HG03520 (cell line): ENCODE results near the gene NDUFS6.

Experiments
- ATAC-seq: cut with Tn5 transposase; IDR thresholded peaks from one replicate; pipeline ENCODE4 v1.9.1; 2021; ENCODE audit warnings: mild to moderate bottlenecking, moderate library complexity; ENCODE audit not compliant: unreplicated experiment

The NDUFS6 gene

DNA sequence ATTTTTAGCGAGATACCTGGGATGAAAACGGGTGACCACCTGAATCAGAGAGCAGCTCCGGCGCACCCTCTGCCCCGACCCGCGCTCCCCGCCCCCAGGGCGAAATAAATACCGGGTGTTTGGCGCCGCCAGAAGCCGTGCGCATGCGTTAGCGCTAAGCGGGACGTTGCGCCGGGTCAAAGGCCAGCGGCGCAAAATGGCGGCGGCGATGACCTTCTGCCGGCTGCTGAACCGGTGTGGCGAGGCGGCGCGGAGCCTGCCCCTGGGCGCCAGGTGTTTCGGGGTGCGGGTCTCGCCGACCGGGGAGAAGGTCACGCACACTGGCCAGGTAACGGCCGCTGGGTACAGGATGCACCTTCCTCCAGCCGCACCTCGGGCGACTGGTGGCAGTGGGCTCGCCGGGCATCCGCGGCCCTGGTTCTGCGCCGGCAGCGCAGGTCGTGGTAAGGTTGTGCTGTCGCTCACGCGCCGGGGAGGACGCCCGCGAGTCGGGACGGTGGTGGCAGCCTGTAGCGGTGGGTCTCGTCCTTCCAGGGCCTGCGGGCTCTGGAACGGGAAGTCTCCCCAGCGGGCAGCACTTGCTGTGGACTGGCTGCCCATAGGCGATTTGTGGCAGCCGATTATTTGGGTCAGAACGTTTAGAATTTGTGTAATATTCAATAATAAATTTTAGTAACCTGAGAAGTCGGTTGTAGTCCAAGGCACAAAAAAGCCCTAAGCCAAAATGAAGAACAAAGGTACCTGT, at the start of gene NDUFS6:
NDUFS6 (plus strand) TSS at position 186 of the 745 bp plus-strand sequence; CDS start at position 197, 11 bp downstream.
- ATAC-seq: peak; percentile 55

DNA sequence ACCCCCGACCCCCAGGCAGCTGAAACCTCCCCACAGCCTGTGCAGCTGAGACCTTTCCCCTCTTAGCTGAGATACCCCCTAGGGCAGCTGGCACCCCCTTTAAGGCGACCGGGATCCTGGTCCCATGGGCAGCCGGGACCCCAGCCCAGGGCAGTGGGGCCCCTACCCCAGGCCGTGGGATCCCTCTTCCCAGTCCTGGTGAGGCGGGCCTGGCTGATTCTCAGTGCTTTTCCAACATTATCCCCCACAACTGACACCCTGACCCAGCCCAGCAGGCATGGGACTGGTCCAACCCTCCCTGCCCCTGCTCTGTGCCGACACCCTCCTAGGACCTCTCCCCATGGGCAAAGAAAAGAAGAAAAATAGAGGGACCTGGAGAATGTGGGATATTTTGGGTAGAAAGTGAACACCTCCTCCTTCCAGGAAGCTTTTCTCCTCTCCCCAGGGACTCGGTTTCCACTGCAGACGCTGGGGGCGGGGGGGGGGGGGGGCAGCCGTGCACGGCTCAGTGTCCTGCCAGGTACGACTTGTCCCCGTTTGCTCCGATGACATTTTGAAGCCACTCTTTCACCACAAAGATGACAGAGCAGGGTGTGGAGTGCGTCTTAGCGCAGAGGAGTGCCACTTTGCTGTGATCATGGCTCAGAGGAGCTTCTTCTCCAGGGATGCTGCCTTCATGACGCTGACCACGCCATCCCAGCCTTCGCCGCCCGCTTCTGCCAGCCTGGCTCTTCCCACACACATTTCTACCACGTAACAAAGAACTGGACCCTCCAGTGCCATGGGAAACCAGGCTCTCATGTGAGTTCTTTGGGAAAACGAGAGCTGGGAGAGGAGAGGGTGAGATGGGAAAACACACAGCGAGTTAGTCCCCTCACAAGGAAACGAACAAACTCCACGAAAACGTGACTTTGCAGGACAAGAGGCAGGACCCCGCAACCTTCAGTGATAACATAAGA, 49.1 kb upstream of the NDUFS6 start:
- no peak for ATAC-seq

DNA sequence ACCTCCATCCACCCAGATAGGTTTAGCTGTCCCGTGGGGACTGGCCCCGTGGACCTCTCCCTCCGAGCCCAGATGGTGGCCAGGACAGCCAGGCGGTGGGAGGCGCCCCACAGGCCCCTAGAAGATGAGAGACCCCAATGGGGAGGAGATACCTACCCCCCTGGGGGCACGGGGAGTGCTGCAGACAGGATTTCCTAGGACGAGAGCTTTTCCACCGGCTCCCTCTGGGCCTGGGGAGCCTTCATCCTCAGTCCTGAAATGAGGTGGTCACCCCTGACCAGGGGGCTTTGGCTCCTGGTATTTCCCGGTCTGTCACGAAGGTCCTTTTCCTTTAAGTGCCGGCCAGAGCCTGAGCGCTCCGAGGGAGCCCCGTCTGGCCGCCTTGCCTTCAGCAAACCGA, 48.3 kb upstream of the NDUFS6 start:
- no peak for ATAC-seq

DNA sequence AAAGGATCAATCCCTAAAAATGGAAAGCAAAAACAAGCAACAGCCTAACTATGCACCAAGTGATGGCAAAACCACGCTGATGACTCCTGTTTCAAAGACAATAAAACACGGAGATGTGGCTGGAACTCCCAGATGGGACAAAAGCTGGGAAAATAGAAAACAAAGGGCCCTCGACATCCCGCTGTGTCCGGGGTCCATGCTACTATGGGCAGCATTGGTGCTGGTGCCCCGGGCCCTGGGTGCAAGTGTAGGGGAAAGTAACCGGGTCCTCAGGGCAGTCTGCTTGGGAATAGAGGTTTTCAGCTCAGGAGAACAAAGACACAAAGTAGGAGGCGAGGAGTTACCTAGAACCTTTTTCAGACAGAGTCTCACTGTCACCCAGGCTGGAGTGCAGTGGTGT, 47.7 kb upstream of the NDUFS6 start:
- ATAC-seq: no peak

DNA sequence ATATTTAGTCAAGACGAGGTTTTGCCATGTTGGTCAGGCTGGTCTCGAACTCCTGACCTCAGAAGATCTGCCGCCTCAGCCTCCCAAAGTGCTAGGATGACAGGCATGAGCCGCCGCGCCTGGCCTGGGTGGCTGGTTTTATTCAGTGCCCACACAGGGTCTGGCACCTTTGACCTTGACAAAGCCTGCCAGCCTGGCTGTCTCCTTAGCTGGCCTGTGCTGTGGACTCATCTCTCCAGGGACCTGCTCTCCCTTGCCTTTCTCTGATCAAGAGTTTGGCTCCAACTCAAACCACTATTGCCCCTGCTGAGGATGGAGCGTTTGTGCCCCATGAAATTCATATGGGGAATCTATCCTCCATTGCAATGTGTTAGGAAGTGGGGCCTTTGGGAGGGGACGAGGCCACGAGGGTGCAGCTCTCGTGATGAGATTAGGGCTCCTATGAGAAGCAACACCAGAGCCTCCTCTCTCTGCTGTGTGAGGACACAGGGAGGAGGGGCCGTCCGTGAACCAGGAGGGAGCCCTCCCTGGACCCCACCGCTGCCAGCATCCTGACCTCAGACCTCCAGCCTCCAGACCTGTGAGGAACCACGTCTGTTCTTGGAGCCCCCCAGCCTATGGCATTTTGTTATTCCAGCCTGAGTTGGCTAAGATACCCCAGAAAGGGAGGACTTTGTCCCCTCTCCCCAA, 46.5 kb upstream of the NDUFS6 start:
- no peak for ATAC-seq

DNA sequence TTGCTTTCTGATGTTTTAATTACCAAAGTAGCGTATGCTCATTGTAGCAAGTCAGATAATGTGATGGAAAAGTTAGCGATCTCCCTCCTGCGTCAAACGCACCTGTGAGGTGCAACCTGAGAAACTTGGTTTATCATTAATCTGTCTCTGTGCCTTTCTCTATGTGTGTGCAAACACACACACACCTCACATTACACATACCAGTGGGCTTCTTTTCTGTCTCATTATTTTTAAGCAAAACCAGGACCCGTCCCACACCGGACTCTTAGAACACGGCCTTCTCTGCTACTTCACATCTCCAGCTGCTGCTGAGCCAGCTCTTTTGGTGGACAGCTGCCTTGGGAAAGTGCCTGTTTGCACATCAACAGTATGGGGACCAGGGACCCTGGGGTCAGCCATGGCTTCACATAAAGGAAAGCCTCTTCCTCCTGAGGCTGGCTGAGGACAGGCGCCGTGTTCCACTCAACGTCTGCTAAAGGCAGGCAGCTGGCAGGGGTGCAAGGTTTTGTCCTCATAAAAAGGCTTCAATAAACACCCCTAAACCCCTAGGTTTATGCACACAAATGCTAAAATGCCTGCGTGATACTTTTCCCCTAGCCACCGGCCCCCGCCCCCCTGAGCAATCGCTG, 45.8 kb upstream of the NDUFS6 start:
- no peak for ATAC-seq

DNA sequence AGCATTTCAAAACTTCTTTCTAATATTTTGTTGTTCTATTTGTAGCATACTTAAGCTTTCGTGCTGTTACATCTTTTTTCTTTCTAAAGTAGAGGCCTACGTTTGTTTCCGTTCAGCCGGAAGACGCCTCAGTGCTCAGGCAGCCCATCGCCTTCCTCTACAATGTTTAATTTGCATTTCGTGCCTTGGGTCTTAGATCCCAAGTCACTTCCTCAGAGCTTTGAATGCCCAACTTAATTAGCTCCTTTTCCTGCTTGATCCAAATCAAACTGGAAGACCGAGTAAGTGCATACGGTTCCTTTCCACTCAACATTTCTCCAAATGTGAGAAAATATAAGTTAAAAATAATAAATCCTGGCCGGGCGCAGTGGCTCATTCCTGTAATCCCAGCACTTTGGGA, 44.7 kb upstream of the NDUFS6 start:
- ATAC-seq: no peak

DNA sequence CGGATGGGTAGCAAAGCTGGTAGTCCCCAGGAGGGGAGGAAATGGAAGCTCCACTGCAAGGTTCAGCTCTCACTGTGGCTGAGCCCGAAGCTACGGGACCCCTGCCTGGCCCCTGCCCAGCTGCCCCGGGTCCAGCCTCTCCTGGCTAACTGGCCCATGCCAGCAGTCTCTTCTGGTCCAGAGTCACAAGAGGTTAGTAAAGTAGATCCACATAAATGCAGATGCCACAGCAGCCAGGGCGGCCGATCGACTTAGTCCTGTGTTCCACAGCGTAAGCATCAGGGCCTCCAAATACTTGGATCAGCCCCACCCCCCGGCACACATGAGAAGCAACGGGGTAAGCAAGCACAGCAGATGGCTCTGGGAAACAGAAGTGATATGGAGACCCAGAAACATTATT, 43.7 kb upstream of the NDUFS6 start:
- no peak for ATAC-seq

DNA sequence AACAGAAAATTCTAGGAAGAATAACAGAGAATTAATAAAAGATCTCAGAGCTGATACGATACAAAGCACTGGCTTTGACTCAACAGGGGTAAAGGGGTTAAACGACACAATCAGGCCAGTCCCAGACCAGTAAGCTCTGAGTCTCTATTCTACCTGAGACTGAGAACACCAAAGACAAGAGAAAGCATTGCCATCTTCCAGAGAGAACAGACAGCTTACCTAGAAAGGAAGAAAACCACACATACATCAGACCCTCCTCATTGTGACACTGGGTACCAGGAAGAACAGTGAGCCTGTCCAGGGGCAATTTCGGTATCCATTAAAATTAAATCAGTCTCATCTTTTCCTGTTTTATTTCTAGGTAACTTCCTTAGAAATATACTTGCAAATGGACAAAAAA, 42.6 kb upstream of the NDUFS6 start:
- no peak for ATAC-seq

DNA sequence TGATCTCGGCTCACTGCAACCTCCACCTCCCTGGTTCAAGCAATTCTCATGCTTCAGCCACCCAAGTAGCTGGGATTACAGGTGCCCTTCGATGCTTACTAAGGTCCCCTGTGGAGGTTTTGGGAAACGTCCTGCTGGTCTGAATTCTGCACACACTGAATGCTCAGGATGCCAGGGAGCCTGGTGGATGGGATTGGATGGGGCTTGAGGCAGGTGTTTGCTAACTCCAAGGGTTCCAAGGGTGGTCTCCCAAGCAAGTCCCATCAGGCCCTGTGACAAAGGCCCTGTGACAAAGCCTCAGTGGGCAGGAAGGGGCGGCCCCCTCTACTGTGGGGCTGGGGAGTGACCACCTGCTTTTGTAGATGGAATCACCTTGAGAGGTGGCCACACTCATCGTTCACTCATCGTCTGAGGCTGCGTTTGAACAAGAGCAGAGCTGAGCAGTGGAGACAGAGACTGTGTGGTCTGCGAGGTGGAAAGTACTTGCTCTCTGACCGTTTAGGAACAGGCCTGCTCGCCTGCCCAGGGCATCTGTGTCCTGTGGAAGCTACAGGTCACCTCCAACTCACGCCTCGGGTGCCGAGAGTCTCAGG, 41.7 kb upstream of the NDUFS6 start:
- ATAC-seq: no peak

DNA sequence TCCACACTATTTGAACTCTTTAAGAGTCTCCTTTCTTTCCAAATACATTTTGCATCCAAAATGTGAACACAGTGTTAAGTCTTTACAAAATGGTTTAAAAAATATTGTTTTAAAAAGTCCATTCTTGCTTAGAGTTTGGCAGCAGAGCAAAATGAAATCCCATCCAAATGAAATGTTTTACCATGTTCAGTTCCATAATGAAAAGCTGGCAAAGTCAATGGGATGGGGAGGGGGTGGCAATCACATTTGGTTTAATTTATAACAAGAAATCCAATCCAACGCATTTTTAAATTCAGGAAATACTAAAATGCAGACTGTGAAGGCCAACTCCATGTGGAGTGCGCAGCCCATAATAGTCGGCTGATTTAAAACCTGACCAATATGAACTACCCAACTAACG, 41.0 kb upstream of the NDUFS6 start:
- no peak for ATAC-seq

DNA sequence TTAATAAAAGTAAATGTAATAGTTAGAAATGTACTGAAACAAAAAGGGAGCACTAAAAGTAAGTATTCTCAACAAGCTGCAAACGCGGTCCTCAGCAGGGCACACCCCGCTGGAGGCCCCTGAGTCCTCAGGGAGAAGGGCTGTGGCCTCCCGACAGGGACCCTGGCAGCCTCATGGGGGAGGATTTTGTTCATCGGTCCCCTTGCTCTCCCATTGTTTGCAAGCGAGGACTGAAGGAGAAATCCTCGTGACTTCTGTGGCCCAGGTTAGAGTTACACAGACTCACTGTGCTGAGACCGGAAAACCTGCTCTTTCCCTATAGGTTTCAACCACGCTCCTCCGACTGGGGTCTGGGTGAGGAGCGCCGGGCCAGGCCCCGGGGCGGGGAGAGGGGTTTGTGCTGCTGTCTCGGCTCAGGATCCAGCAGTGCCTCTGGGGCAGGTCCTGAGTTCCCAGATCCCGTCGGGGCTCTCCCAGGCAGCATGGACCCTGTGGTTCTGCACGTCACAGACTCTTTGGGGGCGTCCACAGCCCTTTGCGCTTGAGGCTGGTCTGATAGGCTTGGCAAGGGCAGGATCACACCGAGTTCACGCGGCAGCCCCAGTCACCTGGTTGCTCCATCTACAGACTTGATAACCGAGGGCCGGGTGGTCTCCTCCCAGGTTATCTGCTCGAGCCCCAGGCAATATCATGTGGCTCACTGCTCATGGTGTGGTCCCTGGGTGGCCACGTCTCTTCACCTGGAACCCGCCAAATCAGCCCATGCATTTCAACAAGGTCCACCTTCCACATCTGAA, 40.4 kb upstream of the NDUFS6 start:
- no peak for ATAC-seq

DNA sequence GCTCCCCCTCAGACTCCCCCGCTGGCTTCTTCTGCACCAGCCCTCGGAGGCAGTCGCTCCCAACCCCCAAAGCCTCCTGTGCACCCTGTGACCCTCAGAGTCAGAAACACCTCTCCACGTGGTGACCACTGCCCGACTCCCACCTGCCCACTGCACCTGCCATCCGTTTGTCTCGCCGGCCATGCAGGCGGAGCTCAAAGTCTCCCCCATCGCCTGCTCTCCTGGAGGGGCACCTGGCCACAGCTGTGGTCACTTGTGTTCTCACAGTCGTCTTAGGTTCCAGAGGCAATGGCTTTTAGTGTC, 39.8 kb upstream of the NDUFS6 start:
- no peak for ATAC-seq

DNA sequence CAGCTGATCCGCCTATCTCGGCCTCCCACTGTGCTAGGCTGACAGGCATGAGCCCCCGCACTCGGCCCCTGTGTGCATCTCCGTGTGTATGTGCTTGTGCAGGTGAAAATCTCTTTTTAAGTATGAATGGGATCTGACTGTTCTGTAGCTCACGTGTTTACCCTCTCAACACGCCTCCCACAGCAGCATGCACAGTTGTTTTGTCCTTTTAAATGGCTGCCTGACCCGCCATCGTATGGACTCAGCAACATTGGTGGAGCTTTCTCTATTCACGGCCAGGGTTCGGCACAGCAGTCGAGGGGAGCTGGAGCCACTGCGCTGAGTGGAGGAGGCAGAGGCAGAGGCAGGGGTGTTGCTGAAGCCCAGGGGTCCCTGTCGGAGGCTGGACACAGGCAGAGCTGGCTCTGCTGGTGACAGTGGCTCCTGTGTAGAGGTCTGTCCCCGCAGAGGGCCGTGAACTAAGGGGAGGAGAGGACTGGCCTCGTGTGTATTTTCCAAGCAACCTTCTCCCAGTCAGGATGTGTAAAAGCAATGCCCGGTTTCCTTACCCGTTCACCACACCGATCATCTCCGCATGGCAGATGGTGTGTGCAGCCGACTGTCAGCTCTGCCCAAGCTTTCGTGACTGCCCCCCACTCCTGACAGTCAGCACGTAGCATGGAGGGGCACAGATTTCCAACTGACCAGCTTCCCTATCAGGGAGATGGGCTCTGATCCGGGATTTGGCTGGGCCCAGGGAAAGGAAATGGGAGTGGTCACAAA, 38.9 kb upstream of the NDUFS6 start:
- no peak for ATAC-seq

DNA sequence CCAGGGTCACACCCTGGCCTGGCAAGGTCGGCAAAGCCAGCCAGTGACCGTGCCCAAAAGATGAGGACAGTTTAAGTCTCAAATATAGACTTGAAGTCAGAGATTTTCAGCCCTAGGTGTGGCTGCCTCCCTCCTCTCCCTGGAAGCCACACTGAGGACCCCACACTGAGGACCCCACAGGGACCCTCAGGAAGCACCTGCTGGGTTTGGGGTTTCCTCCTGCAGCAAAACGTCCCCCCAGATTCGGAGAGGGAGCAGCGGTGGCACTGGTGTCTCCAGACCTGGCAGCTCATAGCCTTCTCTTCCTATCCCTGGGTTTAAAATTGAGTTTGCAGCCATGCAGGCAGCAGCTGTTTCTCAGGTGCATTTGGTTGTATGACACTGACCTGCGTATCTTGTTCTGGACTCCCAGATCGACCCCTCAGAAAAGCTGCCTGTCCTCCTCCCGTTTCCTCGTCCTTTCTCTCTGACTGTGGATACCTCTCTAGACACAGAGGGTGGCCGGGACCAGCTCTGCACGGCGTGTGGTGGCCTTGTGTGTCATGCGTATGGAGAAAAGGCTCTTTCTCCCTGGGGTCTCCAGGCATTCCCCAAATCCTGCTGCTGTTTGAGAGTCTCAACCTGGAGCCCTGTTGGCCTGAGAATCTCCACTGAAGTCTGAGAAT, 38.2 kb upstream of the NDUFS6 start:
- ATAC-seq: no peak

DNA sequence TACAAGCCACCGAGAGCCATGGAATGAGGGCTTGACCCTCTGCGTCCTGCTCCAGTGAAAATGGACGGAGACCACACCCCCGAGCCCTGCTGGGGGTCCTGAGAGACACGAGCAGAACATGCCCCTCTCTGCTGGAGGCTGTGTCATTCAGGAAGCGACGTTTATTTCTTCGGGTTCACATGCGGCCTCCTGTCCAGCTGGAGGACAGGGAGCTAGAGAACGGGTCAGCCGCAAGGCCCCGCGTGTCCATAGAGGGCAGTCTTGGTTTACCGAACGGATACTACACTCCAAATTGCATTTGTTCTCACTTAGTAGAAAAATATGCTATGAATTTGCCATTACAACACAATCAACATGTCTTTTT, 37.7 kb upstream of the NDUFS6 start:
- no peak for ATAC-seq

DNA sequence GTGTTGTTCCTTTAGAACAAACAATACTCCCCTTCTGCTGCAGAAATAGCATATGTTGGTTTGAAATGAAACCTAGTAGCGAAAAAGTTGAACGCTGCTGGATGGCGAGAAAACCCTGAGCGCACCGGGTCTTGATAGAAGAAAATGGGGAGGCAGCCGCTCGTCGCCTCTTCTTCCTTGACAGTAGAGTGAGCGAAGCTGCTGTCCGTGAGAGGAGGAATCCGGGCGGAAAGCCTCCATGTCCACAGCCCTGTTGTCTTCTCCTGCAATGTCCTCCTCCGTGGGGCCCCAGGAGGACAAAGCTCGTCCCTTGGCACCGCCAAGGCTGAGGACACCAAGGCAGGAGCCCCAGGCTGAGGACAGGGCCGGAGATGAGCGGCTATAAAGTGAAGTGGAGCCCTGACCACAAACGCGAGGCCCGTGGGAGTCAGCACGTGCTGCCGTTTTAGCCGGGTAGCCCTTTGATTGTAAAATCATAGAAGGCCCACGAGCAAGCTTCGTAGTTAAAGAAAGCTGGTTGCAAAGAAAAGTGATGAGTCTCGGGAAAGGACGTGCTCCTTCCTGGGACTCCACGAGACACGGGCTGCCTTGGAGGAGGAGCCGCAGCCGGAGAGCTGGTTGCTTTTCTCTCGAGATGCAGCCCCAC, 37.1 kb upstream of the NDUFS6 start:
- ATAC-seq: no peak

DNA sequence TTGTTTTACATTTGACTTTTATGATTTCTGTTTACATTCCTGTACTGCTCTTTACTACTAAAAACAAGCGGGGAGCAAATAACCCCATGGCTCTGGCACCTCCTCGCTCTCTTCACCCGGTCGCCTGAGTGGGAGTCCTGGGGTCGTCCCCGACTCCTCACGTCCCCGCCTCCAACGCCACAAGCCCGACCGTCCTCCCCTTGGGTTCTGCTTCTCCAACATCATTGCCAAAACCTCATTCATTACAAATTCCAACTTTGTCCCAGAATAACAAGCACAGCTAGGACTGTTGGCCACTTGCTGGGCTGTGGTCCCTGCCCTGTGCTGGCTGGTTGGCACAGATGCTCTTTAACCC, 36.6 kb upstream of the NDUFS6 start:
- no peak for ATAC-seq
